ENCODE measurements around the gene ANKH.
A peak's percentile ranks its signal among the peaks of the same experiment; 100 is the strongest.

The ANKH gene

GRCh38 chr5:14710313-14710994, 161.1 kb downstream of the ANKH start:
- DNase-seq: no peak

GRCh38 chr5:14708551-14708950, 163.0 kb downstream of the ANKH start:
- DNase-seq: no peak

- no peak for DNase-seq
Measured at GRCh38 chr5:14707811-14708390, 163.7 kb downstream of the ANKH start.

GRCh38 chr5:14706615-14707021, 165.0 kb downstream of the ANKH start:
- peak; percentile 26 for DNase-seq

GRCh38 chr5:14705556-14705955, 166.0 kb downstream of the ANKH start:
- no peak for DNase-seq

- no peak for DNase-seq
Measured at GRCh38 chr5:14702238-14702839, 169.2 kb downstream of the ANKH start.

GRCh38 chr5:14701556-14701955, 170.0 kb downstream of the ANKH start:
- DNase-seq: no peak

GRCh38 chr5:14700478-14701436, 170.8 kb downstream of the ANKH start:
- DNase-seq: no peak

- no peak for DNase-seq
Measured at GRCh38 chr5:14699807-14700400, 171.7 kb downstream of the ANKH start.

GRCh38 chr5:14699159-14699558, 172.4 kb downstream of the ANKH start:
- no peak for DNase-seq

GRCh38 chr5:14698495-14698894, 173.1 kb downstream of the ANKH start:
- DNase-seq: no peak

- no peak for DNase-seq
Measured at GRCh38 chr5:14696851-14697250, 174.7 kb downstream of the ANKH start.

- no peak for DNase-seq
Measured at GRCh38 chr5:14696057-14696456, 175.5 kb downstream of the ANKH start.

GRCh38 chr5:14695152-14695551, 176.4 kb downstream of the ANKH start:
- no peak for DNase-seq

- DNase-seq: no peak
Measured at GRCh38 chr5:14693070-14693469, 178.5 kb downstream of the ANKH start.

GRCh38 chr5:14687023-14687665, 184.4 kb downstream of the ANKH start:
- no peak for DNase-seq

GRCh38 chr5:14686517-14686916, 185.1 kb downstream of the ANKH start:
- no peak for DNase-seq

- DNase-seq: peak; percentile 54
Measured at GRCh38 chr5:14685757-14686156, 185.8 kb downstream of the ANKH start.

- DNase-seq: no peak
Measured at GRCh38 chr5:14684757-14685156, 186.8 kb downstream of the ANKH start.

- no peak for DNase-seq
Measured at GRCh38 chr5:14683906-14684455, 187.6 kb downstream of the ANKH start.

- DNase-seq: no peak
Measured at GRCh38 chr5:14681236-14681752, 190.3 kb downstream of the ANKH start.

GRCh38 chr5:14679595-14679994, 192.0 kb downstream of the ANKH start:
- no peak for DNase-seq
